Measurements from ENCODE around the gene ANKS4B.

- TF ChIP-seq POLR2A (IDR thresholded peaks at IDR 0.05; ENCODE audit: low read length) (no peak), GATA1 (IDR thresholded peaks at IDR 0.05; ENCODE audit: low read depth, low read length) (no peak)
These were observed 44.2 kb upstream of the ANKS4B start for GRCh38 chr16:21189311-21189710.
